Psoas muscle (tissue), 8 donors: ENCODE results near the gene C20orf144. TPM values are rescaled to one million over a fixed set of nuclear protein-coding genes. Genes with fewer than 3 reads are reported as not detected.

Experiments
- ATAC-seq, 4 donors: fragments of 200-7000 bp; cut with Tn5 transposase; one replicate each; pipeline ENCODE4 v1.9.1; 2020; ENCODE audit warnings: moderate library complexity in 3 of 4, mild to moderate bottlenecking in 2 of 4
- DNase-seq, 2 donors: peaks; one replicate each; pipeline ENCODE4 v3.0.0-alpha.2; 2020
- H3K27ac ChIP-seq: fragments of 200-600 bp; one replicate; pipeline ENCODE4 v1.8.0; 2022
- H3K27me3 ChIP-seq, 3 donors: fragments of 200-600 bp in 1 of 3; one replicate each; pipeline versions ENCODE4 v1.6.1 to v1.8.0; 2013 to 2022; ENCODE audit warnings: low read length in 2 of 3, mild to moderate bottlenecking in 2 of 3, moderate library complexity in 1 of 3; ENCODE audit not compliant: insufficient read depth in 3 of 3
- H3K36me3 ChIP-seq, 2 donors: fragments of 200-600 bp in 1 of 2; one replicate each; pipeline versions ENCODE4 v1.6.1 to v1.8.0; 2013 to 2022; ENCODE audit warnings: low read depth in 1 of 2, mild to moderate bottlenecking in 1 of 2, moderate library complexity in 1 of 2; ENCODE audit not compliant: insufficient read depth in 1 of 2
- H3K4me1 ChIP-seq: fragments of 200-600 bp; one replicate; pipeline ENCODE4 v1.8.0; 2022
- H3K4me3 ChIP-seq: fragments of 200-600 bp; one replicate; pipeline ENCODE4 v1.8.0; 2022; ENCODE audit warnings: mild to moderate bottlenecking
- H3K9me3 ChIP-seq: fragments of 200-600 bp; one replicate; pipeline ENCODE4 v1.8.0; 2022
- WGBS, 3 donors: extraction: QIAGEN DNeasy Blood & Tissue Kit; methylation state at CpG; one replicate each; pipeline versions ENCODE4 v1.1.6 to v1.1.7; 2013; 5-methylcytosine and 5-hydroxymethylcytosine counted together
- intact Hi-C, 2 donors: fragments of 100-400 bp; cut with DNase I; formaldehyde crosslinking; loops; one replicate each; pipeline versions ENCODE4 v1.11.0 to v1.14.2; 2022
- polyA plus RNA-seq, 3 donors: library from polyadenylated mRNA; stranded (reverse); fragments of 200-250 nt; gene quantifications; one replicate each; pipeline ENCODE4 v1.2.3, GENCODE V29; 2013
- total RNA-seq, 4 donors: library from RNA; stranded (reverse); fragmentation: NEBNext Ultra II Directional in 2 of 4; extraction: Animal tissue kit (Norgen Biotek cat#: 25700) in 2 of 4; gene quantifications; one replicate each; pipeline versions ENCODE4 v1.2.1 to v1.2.4, GENCODE V29; 2021 to 2023
- TF ChIP-seq, protein P1 (sequence below): fragments of 200-600 bp; IDR thresholded peaks from one replicate; pipeline ENCODE4 v1.8.0; 2022; ENCODE audit warnings: antibody characterized with exemption
- donor health status: healthy with polysubstance abuse.
- donor health status: DM: no; HTN: no; CAD: no; lungs with moderate emphysema.
- donor health status: Bipolar disorder and iron deficiency.
- donor health status: healthy.
- donor health status: DM: yes; HTN: yes; CAD: no.
- donor health status: DM: no; HTN: no; CAD: no.
- donor health status: DM: no; HTN: no; CAD: no.
- donor health status: DM: yes; HTN: yes; CAD: no.

Gene C20orf144
- total and polyA plus RNA-seq, 7 donors = 0.05 to 0.08 TPM; not detected in 5

GRCh38 chr20:33689973-33690372, 27.8 kb downstream of the C20orf144 start:
- Histone ChIP-seq H3K4me1 (peaks cover 4% of the 10 kb centered on the region), H3K36me3 (no peaks in the 10 kb centered on the region), H3K9me3 (no peaks in the 10 kb centered on the region), H3K27ac (no peak overlapping the region), H3K4me3 (no peak overlapping the region), H3K27me3 (no peaks in the 10 kb centered on the region)
- intact Hi-C loops = no loop called here
- ATAC-seq (no peak), DNase-seq (no peak)
- TF ChIP-seq, protein P1, sequence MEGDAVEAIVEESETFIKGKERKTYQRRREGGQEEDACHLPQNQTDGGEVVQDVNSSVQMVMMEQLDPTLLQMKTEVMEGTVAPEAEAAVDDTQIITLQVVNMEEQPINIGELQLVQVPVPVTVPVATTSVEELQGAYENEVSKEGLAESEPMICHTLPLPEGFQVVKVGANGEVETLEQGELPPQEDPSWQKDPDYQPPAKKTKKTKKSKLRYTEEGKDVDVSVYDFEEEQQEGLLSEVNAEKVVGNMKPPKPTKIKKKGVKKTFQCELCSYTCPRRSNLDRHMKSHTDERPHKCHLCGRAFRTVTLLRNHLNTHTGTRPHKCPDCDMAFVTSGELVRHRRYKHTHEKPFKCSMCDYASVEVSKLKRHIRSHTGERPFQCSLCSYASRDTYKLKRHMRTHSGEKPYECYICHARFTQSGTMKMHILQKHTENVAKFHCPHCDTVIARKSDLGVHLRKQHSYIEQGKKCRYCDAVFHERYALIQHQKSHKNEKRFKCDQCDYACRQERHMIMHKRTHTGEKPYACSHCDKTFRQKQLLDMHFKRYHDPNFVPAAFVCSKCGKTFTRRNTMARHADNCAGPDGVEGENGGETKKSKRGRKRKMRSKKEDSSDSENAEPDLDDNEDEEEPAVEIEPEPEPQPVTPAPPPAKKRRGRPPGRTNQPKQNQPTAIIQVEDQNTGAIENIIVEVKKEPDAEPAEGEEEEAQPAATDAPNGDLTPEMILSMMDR = no peak
- WGBS, 3 donors = 49 to 57% (median 55%) methylated on average over 4 of the region's 4 CpGs

- ATAC-seq (no peak), DNase-seq (no peak)
- H3K4me3 ChIP-seq = no peak overlapping the region
- H3K4me1 ChIP-seq = no peaks in the 10 kb centered on the region
- H3K9me3 ChIP-seq = no peaks in the 10 kb centered on the region
- TF ChIP-seq, protein P1 = no peak
- intact Hi-C loops = no loop called here
- WGBS, 3 donors = 66 to 76% (median 75%) methylated on average over 5 of the region's 5 CpGs
- H3K27me3 ChIP-seq = no peaks in the 10 kb centered on the region
- no peaks in the 10 kb centered on the region for H3K36me3 ChIP-seq
- H3K27ac ChIP-seq = no peak overlapping the region
Measured at GRCh38 chr20:33693289-33693688, 31.2 kb downstream of the C20orf144 start.

DNA sequence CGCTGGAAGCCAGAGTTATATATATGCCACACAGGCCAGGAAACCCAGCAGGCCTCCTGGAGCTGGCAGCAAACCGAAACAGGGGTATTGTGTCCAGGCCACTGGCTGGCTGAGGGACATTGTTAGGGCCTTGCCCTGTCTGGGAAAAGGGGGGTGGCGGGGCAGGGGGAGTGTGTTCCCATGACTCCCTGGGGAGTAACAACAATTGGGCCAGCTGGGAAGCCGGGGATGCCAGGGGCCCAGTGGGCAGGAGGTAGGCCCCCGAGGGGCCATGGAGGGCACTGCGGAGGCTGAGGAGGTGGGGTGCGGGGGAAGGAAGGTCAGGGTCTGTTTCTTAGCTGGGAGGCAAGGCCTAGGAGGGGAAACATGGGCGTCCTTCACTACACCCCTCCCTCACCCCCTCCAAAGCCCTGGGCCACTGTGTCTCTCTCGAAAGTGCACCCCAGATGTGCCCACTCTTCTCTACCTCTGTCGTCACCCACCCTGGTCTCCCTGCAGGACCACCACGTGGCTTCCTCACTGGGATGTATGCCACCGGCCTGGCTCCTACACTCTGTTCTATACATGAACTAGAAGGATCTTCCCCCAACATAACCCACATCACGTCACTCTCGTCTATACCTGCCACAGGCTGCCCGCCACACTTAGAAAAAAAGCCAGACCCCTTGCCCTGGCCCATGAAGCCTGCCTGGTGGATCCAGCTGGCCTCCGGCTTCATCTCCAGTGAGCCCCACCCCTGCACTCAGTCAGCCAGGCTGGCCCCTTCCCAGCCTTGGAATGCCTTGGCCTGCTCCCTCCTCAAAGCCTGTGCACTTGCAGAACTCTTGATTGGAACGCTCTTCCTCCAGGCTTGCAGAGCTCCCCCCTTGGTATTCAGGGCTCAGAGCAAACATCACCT, 31.9 kb downstream of the C20orf144 start:
- DNase-seq (peak; percentile 45 to 60), ATAC-seq (peak in 1 of 4 donors; percentile 37)
- Histone ChIP-seq H3K4me3 (no peak overlapping the region), H3K4me1 (no peaks in the 10 kb centered on the region), H3K9me3 (no peaks in the 10 kb centered on the region), H3K36me3 (no peaks in the 10 kb centered on the region), H3K27ac (no peak overlapping the region), H3K27me3 (no peaks in the 10 kb centered on the region)
- intact Hi-C loops = no loop called here
- TF ChIP-seq, protein P1 = no peak
- 60 to 70% (median 62%) methylated on average over 16 to 17 of the region's 17 CpGs for WGBS, 3 donors

DNA sequence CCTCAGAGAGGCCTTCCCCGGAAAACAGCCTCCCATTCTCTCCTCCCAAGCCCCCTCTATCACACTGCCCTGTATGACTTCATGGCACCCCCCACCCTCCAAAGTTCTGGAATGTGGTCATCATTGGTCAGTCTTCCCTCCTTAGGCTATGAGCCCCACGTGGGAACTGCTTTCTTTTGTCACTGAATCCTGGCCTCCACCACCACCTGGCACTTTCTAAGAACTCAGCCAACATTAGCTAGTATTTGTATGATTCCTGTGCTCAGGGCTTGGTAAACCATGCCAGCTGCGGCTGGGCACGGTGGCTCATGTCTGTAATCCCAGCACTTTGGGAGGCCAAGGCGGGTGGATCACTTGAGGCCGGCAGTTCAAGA, 32.5 kb downstream of the C20orf144 start:
- no peak overlapping the region for H3K27ac ChIP-seq
- WGBS, 3 donors = 59 to 63% (median 60%) methylated on average over 6 of the region's 6 CpGs
- DNase-seq = no peak

More for the DNA sequence above, 32.5 kb downstream of the C20orf144 start:
- no peak for ATAC-seq
- Histone ChIP-seq H3K27me3 (no peaks in the 10 kb centered on the region), H3K36me3 (no peaks in the 10 kb centered on the region), H3K9me3 (no peaks in the 10 kb centered on the region), H3K4me3 (no peak overlapping the region), H3K4me1 (no peaks in the 10 kb centered on the region)
- intact Hi-C loops = no loop called here
- TF ChIP-seq, protein P1 = no peak
